SH-SY5Y (cell line): ENCODE results near the gene BCL11A.

Source experiments
- GATA2 ChIP-seq: IDR thresholded peaks from 2 replicates; pipeline ENCODE4 v1.6.1; 2011; ENCODE audit warnings: mild to moderate bottlenecking, low read depth, low read length
- GATA3 ChIP-seq: IDR thresholded peaks from 2 replicates; pipeline ENCODE4 v1.6.1; 2011; ENCODE audit warnings: low read depth, mild to moderate bottlenecking, low read length, moderate library complexity

GRCh38 chr2:60484133-60484645 lies 69.3 kb downstream of the BCL11A start:
- TF ChIP-seq GATA2 (no peak), GATA3 (no peak)
